ENCODE results near the gene MACO1. TPM values are rescaled to one million over a fixed set of nuclear protein-coding genes. Genes with fewer than 3 reads are reported as not detected.

MACO1 gene
- total and polyA plus RNA-seq, 9 of the 15 experiments (the other 6 are each of a cell fraction or from before 2014, with no cell fraction given) = 4.6 to 28.4 (median 21.7) TPM

DNA sequence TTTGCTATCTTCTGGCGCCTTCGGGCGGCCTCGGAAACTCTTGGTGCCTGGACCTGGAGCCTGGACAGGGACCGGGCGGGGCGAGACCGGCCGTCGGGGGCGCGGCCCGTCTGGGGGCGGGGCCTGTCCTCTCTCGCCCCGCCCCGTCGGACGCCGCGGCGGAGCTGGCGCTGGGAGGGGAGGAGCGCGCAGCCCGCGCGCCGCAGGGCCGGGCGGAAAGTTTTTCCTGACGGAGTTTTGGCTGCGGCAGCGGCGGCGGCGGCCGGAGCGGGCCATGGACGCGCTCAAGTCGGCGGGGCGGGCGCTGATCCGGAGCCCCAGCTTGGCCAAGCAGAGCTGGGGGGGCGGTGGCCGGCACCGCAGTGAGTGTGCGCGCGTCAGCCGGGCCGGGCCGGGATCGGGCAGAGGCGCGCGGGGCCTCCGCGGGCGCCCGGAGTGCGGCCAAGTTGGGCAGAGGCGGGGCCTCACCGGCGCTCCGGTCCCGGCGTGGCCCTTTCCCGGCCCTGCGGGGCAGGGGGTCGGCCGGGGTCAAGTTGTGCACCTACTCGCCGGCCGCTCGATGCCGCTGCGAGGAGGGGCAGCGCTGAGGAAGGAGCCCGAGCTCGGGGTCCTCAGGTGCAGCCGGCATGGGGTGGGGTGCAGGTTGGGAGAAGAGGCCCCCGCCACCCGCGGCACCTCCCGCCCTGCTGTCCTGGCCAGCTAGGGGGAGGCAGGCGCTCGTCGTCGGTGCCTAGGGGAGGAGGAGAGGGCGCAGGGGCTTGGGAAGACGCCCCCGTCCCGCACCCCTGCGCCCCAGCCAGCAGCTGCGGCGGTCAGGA, 112.9 kb downstream of the MACO1 start, which contains the start of gene LDLRAP1 (continued):
- TF ChIP-seq, protein P1, sequence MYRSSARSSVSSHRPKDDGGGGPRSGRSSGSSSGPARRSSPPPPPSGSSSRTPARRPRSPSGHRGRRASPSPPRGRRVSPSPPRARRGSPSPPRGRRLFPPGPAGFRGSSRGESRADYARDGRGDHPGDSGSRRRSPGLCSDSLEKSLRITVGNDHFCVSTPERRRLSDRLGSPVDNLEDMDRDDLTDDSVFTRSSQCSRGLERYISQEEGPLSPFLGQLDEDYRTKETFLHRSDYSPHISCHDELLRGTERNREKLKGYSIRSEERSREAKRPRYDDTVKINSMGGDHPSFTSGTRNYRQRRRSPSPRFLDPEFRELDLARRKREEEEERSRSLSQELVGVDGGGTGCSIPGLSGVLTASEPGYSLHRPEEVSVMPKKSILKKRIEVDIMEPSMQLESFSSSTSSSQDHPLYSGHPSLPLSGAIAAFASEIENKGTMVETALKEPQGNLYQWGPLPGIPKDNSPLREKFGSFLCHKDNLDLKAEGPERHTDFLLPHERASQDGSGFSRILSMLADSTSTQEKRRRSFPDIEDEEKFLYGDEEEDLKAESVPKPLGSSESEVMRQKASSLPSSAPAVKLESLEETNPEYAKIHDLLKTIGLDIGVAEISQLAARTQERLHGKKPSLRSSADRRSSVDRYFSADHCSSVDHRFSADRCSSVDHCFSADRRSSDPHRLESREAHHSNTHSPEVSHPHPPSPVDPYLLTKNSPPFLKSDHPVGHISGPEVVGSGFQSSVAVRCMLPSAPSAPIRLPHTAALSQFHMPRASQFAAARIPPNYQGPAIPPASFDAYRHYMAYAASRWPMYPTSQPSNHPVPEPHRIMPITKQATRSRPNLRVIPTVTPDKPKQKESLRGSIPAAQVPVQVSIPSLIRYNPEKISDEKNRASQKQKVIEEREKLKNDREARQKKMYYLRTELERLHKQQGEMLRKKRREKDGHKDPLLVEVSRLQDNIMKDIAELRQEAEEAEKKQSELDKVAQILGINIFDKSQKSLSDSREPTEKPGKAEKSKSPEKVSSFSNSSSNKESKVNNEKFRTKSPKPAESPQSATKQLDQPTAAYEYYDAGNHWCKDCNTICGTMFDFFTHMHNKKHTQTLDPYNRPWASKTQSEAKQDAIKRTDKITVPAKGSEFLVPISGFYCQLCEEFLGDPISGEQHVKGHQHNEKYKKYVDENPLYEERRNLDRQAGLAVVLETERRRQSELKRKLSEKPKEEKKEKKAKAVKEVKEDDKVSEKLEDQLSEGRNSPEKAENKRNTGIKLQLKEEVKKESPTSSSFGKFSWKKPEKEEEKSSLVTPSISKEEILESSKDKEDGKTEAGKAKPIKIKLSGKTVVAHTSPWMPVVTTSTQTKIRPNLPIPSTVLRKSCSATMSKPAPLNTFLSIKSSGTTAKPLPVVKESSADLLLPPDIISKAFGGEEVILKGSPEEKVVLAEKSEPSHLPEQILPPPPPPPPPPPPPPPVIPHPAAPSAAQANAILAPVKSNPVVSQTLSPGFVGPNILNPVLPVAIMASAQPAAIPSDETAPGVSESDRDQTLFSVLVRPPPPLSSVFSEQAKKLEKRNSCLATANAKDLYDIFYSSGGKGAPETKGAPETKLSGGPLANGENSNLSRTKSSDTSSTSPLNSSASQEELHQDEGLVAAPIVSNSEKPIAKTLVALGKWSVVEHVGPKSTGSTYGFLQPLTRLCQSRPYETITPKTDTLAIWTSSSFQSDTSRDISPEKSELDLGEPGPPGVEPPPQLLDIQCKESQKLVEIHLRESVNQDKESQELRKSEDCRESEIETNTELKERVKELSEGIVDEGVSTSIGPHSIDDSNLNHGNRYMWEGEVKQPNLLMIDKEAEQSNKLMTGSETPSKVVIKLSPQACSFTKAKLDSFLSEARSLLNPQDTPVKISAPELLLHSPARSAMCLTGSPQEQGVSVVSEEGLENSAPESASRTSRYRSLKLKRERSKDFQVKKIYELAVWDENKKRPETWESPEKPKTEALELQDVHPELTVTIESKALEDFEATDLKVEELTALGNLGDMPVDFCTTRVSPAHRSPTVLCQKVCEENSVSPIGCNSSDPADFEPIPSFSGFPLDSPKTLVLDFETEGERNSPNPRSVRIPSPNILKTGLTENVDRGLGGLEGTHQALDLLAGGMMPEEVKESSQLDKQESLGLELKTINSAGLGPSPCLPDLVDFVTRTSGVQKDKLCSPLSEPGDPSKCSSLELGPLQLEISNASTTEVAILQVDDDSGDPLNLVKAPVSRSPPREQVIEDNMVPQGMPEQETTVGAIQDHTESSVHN (IDR thresholded peaks at IDR 0.05; ENCODE audit: borderline replicate concordance in 1 of 2, low read depth in 1 of 2) = no peak
- TF ChIP-seq SP1 (CRISPR knock-in tag; IDR thresholded peaks at IDR 0.05) = no peak
- TF ChIP-seq, protein P2, sequence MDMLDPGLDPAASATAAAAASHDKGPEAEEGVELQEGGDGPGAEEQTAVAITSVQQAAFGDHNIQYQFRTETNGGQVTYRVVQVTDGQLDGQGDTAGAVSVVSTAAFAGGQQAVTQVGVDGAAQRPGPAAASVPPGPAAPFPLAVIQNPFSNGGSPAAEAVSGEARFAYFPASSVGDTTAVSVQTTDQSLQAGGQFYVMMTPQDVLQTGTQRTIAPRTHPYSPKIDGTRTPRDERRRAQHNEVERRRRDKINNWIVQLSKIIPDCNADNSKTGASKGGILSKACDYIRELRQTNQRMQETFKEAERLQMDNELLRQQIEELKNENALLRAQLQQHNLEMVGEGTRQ (CRISPR knock-in tag; IDR thresholded peaks at IDR 0.05) = no peak
- TF ChIP-seq NELFE (IDR thresholded peaks at IDR 0.05; ENCODE audit: insufficient read depth, insufficient read length) = no peak
- TF ChIP-seq CBX2 (IDR thresholded peaks at IDR 0.05; ENCODE audit: insufficient read depth, low read length, poor library complexity, severe bottlenecking) = no peak
- no peak for TF ChIP-seq ZNF57 (CRISPR knock-in tag; IDR thresholded peaks at IDR 0.05)
- peak; percentile 90; the same call in 1 of the 2 replicates for TF ChIP-seq PHF8 (IDR thresholded peaks at IDR 0.05; ENCODE audit: borderline replicate concordance, low read length)
- TF ChIP-seq SIN3B (IDR thresholded peaks at IDR 0.05; ENCODE audit: low read depth) = peak; percentile 70
- TF ChIP-seq ZBTB33 (CRISPR knock-in tag; IDR thresholded peaks at IDR 0.05) = 0 out of 2 replicates have a peak, but pooled peaks have one; percentile 23
- no peak; the same call in 1 of the 2 replicates for TF ChIP-seq ZBTB17 (CRISPR knock-in tag; IDR thresholded peaks at IDR 0.05)
- TF ChIP-seq, protein P3, sequence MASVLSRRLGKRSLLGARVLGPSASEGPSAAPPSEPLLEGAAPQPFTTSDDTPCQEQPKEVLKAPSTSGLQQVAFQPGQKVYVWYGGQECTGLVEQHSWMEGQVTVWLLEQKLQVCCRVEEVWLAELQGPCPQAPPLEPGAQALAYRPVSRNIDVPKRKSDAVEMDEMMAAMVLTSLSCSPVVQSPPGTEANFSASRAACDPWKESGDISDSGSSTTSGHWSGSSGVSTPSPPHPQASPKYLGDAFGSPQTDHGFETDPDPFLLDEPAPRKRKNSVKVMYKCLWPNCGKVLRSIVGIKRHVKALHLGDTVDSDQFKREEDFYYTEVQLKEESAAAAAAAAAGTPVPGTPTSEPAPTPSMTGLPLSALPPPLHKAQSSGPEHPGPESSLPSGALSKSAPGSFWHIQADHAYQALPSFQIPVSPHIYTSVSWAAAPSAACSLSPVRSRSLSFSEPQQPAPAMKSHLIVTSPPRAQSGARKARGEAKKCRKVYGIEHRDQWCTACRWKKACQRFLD (CRISPR knock-in tag; IDR thresholded peaks at IDR 0.05) = no peak
- TF ChIP-seq KLF1 (tag; IDR thresholded peaks at IDR 0.05) = 0 out of 2 replicates have a peak, but pooled peaks have one; percentile 34

Data from K562 (cell line).